ENCODE measurements around the gene ATP7B. TPM values are rescaled to one million over a fixed set of nuclear protein-coding genes. Genes with fewer than 3 reads are reported as not detected.

Gene ATP7B
- total RNA-seq, 1 donor from 2014 or later, result 6.3 TPM

- DNase-seq (no peak), ATAC-seq (no peak)
- no peak for TF ChIP-seq CTCF (IDR thresholded peaks at IDR 0.05)
- H3K36me3 ChIP-seq, result no peaks in the 10 kb centered on the region
- H3K4me1 ChIP-seq, result no peaks in the 10 kb centered on the region
- no peaks in the 10 kb centered on the region for H3K27me3 ChIP-seq (ENCODE audit: low read depth)
- H3K9me3 ChIP-seq, result no peaks in the 10 kb centered on the region
- no peak overlapping the region for H3K27ac ChIP-seq
- intact Hi-C loops (cut with DNase I), result no loop called here
- no peak overlapping the region for H3K4me3 ChIP-seq
Measured at GRCh38 chr13:51925865-51926527, 85.3 kb downstream of the ATP7B start.

DNA sequence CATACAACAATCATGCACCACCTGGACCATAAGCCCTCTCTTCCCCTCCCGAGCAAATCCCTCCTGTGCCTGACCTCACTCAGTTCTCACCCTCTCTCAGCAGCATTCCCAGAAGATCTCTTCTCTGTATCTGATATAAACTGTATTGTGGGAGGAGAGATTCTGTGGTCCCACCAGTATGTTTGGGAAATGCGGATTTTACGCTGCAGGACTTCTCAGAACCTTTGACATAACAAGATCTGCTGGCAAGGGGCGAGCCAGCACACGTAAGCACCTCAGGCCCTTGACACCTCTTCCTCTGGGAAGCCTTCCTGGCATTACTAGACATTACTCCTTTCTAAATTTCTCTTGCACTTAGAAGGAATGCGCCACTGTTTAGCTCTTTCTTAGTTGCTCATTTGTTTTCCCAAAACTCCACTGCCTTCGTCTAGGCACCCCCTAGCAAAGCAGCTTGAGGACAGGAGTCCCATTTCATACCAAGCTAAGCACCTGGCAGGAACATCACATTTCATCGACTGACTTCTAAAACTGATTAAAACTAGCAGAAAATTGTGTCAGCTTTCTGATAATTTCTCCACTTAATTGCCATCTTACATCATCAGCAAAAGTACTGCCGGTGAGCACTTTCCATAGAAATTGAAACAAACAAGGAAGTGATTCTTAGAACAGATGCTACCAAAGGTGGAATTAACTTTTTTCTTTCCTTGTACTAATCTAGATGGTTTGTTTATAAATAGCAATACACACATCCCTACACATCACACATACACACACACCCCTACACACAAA, 86.3 kb downstream of the ATP7B start:
- no peak for DNase-seq

DNA sequence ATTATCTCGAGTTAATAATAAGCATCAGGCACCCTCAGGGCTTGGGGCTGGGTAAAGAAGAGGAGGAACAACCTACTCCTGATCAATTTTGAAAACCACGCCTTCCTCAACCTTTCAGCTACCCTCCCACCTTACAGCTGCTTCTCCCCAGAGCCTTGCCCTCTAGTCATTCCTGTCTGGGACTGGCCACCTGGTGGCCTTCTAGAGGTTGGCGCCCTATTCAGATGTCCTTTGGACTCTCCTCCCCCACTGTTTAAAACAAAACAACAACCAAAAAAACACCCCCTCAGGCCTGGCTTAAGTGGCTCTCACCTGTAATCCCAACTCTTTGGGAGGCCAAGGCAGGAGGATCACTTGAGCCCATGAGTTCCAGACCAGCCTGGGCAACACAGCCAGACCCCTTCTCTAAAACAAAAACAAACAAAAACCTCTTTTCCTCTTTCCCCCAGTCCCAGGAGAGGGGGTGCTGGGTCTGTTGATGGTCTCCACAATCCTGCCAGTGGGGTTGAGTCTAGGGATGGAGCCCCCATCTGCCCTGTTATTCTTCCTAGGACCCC, 87.2 kb downstream of the ATP7B start:
- intact Hi-C loops (cut with DNase I), result no loop called here
- H3K27ac ChIP-seq, result no peak overlapping the region
- no peaks in the 10 kb centered on the region for H3K9me3 ChIP-seq
- H3K4me3 ChIP-seq, result no peak overlapping the region
- ATAC-seq, result no peak
- no peak for TF ChIP-seq CTCF (IDR thresholded peaks at IDR 0.05)
- no peaks in the 10 kb centered on the region for H3K27me3 ChIP-seq (ENCODE audit: low read depth)
- DNase-seq, result no peak
- H3K36me3 ChIP-seq, result no peaks in the 10 kb centered on the region
- no peaks in the 10 kb centered on the region for H3K4me1 ChIP-seq

More for the DNA sequence above, 86.3 kb downstream of the ATP7B start:
- Histone ChIP-seq H3K9me3 (no peaks in the 10 kb centered on the region), H3K27me3 (ENCODE audit: low read depth) (no peaks in the 10 kb centered on the region), H3K4me3 (no peak overlapping the region), H3K27ac (no peak overlapping the region), H3K36me3 (no peaks in the 10 kb centered on the region), H3K4me1 (no peaks in the 10 kb centered on the region)
- TF ChIP-seq CTCF (IDR thresholded peaks at IDR 0.05), result no peak
- ATAC-seq, result no peak
- intact Hi-C loops (cut with DNase I), result no loop called here

DNA sequence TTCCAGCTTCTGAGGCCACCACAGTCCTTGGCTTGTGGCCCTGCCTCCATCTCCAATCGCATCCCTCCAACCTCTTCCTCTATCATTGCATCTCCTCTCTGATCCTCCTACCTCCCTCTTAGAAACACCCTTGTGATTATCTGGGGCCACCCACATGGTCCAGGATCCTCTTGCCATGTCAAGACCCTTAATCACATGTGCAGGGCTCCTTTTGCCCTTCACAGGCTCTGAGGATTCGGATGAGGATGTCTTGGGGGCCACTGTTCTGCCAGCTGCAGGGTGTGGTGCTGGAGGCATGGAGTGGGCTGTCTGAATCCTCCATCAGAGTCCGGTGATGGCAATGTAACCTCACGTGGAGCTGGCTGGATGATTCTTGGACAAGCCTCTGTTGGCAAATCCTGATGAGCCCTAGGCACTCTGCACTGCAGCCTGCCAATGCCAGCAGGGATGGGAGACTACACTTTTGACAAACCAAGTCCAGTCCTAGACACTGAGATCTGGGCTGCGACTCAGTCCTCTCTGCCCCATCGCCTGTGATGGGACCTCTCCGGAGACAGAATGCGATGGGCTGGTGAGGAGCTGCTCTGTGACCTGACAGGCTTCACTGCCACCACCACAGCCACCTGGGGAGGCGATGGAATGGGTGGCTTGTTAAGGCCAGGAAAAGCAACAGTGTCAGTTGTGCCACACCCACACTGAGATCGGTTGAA, 88.3 kb downstream of the ATP7B start:
- Histone ChIP-seq H3K9me3 (no peaks in the 10 kb centered on the region), H3K36me3 (no peaks in the 10 kb centered on the region), H3K27ac (no peak overlapping the region), H3K27me3 (ENCODE audit: low read depth) (no peaks in the 10 kb centered on the region), H3K4me3 (no peak overlapping the region), H3K4me1 (no peaks in the 10 kb centered on the region)
- ATAC-seq (no peak), DNase-seq (no peak)
- TF ChIP-seq CTCF (IDR thresholded peaks at IDR 0.05), result no peak
- intact Hi-C loops (cut with DNase I), result no loop called here
